ENCODE measurements around the gene CREB5.

Gene CREB5

DNA sequence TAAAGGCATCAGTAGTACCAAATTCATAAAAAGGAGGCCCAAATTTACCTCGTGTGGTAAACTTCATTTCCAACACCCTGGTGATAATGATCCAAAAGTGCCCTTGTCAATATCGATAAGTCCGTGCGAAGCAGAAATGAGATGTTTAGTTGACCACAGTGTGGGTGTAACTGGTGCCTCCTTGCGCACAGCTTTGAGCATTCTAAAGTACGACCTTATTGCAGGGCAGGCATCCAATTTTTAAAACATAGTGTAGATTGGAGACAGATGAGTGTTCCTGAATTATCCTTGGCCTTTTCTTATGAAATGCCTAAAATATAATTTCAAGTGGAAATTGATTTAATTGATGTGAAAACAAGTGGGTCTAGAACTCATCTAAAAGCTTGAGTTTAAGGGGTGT lies 297.4 kb downstream of the CREB5 start:
- DNase-seq (ENCODE audit: low read depth) = no peak

DNA sequence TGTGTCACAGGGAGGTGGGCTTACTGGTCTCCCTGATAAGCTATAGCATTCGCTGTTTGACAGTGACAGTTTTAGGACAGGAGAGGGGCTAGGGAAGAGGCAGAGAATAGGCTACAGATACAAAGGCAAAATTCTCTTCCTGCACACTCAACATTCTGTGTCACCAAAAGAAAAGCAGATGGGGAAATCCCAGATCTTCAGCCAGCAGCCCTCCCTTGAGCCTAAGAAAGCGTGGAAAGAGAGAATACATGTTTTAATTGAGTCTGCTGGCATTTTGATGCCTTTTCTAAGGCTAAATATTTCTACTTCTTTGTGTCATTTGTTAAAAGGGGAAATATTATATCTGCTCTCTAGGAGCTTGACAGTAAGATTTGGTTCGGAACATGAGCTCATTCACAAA lies 298.8 kb downstream of the CREB5 start:
- no peak for DNase-seq (ENCODE audit: low read depth)

DNA sequence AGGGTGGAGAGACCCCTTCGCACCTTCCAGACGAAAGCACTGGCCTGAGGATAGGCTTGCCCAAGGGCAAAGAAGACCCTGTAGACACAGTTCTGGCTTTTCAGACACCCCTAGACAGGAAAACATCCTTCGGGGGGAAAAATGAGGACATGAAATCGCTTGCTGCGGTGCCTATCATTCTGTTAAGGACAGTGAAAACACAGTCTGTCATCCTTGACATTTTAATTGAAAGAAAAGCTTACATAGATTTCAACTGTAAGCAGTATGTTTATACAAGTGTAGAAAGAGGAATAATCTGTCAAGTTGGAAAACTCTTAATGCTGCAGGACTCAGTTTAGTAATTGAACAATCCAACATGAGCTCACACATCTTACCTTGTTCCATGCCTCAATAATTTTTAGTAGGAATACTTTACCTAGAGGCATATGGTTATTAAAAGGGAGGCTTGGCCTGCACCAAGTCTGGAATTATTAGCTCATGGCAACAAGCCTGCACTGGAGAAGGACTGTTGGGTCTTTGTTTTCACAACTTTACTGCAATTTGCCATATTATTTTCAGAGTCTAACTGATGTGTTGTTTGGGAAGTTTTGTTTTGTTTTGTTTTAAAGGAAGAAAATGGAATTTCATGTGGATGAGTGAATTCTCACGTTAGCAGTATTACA lies 302.3 kb downstream of the CREB5 start:
- DNase-seq (ENCODE audit: low read depth) = no peak

DNA sequence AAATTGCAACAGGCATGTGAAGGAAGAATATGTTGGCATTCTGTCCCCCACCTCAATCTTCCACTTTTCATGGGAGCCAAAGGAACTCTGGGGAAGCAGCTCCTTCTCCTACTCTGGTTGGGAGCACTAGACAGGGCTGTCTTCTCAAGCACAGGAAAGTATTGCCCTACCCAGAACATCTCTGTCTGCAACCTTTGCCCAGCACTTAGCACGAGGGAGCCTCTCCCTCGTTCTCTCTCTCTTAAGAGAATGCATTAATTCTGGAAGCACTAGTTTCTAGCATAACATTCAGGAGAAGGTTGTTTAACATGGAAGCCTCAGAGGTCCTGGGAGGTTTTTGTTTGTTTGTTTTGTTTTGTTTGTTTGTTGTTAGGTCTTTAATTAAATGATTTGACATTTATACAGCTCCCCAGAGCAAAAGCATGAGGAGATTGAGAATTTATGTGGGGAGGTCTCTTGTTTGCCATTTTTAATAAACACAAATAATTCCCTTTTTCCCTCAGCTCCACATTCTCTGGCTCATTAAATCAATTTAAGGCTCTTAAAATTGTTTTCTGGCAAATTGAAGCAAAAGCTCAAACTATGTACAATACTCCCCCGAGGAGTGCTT lies 305.2 kb downstream of the CREB5 start:
- DNase-seq (ENCODE audit: low read depth) = no peak

DNA sequence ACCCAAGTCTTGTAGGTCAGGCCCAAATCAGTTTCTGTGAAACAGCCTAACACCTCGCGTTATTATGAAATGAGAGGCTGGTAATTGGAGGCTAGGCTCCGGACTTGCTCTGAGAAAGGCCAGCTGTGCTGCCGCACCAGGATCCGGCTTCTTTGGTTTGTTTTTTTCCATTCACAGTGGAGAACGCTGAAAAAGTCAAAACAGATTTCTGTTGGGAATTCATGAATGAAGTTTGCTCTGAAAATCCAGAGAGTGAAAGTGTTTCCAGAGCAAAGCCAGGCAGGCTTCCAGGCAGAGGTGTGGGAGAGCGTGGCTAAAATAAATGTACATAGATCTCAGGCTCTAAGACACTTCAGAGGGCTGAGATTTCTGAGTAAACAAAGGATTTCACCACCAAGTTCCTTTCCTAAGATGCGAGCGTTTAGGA lies 305.8 kb downstream of the CREB5 start:
- DNase-seq (ENCODE audit: low read depth) = no peak

DNA sequence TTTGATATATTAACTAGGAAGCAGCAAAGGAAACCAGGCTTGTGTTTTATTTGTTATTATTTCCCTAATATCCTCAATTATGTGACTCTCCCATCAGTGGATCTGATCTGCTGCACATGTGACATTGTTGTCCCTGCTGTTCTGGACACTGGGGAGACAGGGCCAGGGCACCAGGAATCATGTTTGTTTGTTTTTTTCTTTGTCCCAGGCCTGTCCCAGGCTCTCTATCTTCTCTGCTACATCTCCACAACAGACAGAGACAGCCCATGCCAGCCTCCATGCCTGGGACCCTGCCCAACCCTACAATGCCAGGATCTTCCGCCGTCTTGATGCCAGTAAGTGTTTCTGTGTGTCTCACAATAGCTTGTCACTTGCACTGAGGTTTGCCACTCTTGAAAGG lies 306.2 kb downstream of the CREB5 start:
- DNase-seq (ENCODE audit: low read depth) = no peak

DNA sequence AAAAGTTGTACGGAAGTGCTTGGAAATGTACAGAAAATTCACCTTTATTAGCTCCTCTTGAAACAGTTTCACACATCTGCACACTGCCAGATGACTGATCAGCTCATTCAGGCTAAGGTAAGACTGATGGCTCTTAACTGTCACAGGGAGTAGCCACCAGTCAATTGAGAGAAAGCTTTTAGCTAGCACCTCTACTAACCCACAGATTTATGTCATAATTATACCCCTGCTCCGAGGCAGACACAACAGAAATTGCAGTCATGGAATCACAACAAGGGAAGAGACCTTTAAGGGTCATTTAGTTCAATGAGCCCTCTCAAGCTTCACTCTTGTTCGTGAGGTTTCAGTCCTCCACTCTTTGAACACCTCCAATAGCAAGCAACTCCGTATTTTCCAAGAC lies 310.4 kb downstream of the CREB5 start:
- DNase-seq (ENCODE audit: low read depth) = no peak

DNA sequence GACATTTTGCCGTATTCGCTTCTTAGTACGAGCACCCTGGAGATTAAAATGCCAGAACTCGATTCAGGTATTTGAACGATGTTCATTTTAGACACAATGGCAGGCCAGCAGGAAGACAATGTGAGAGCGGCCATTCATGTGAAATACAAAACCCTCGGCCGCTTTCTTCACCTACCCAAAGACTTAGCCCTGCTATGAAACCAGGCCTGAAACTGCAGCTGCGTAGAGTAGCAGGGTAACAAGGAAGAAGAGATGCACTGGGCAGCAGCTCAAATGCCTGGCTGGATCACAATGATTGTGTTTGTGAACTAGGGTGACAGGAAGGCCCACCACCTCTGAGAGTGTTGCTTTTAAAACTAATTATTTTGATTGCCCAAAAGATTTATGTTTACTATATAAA lies 311.0 kb downstream of the CREB5 start:
- no peak for DNase-seq (ENCODE audit: low read depth)

DNA sequence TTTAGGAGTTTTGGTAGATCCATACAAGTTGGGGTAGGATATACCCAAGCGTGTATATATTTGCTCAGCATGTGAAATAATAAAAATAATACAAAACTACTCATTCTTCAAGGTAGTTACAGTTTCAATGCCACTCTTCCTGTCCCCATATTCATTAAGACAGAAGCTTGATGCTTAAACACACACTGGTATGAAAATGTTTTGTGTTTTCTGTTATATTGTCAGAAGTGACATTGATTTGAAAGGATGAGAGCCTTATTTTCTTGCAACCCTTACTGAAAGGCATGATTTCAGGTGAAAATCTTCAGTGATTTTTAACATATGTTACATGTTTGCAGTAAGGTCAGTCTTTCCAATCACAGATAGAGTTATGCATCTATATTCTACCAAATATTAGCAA lies 312.2 kb downstream of the CREB5 start:
- DNase-seq (ENCODE audit: low read depth) = no peak

DNA sequence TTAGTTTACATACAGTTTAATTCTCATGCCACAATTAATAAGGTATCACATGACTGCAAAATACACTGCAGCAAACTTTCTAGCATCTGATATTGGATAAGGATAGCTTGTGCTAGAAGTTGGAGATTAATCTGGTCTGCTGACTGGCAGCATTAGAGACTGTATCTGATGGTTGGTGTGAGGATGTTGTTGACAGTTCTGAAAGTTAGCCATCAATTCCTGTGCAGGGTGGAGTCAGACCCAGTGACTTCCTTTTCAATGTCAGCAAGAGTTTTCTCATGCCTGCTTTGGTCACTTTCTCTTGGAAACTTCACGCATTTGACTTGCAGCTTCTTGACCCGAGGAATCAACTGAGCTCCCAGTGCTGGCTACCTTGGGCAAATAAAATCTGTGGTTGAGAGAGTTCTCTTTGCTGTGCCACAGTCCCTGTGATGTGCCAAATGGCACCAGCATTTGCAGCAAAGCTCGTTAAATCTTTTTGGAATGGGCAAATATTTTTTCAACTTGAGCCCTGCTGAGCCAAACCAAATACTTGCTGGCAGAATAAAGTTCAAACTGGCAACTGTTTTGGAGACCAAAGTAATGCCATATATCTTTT lies 312.8 kb downstream of the CREB5 start:
- DNase-seq (ENCODE audit: low read depth) = no peak

DNA sequence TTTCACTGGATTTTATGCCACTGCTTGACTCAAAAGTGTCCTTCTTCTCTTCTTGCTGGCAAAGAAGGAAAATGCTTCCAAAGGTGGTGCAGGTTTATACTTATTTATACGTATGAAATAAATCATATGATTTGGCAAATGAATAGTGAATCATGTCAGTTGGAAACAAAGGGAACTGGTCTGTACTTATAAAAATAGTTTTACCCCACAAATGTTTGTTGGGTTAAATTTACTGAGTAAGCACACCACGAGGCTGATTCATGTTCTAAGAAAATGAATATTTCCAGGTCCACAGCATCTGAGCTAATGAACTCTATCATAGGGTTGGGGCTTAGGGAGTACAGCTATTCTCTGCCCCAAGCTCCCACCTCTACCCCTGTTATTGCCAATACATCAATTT lies 313.6 kb downstream of the CREB5 start:
- DNase-seq (ENCODE audit: low read depth) = no peak

DNA sequence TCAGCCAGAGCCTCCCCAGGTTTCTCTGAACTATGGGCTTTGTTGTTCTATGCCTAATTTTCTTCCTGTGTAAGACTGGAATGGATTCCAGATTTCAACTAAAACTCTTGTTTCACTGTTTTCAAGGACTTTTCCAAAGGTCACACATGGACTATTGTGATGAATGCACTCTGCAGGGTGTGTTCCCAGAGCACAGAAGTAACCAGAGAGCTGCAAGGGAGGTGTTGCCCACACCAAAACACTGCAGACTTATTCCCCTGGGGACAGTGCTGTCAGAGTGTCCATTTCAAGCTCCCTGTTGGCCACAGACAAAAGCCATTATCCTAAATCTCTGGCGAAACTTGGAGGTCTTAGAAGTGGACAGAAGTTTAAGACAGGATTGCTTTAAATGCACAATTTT lies 314.2 kb downstream of the CREB5 start:
- DNase-seq (ENCODE audit: low read depth) = no peak

DNA sequence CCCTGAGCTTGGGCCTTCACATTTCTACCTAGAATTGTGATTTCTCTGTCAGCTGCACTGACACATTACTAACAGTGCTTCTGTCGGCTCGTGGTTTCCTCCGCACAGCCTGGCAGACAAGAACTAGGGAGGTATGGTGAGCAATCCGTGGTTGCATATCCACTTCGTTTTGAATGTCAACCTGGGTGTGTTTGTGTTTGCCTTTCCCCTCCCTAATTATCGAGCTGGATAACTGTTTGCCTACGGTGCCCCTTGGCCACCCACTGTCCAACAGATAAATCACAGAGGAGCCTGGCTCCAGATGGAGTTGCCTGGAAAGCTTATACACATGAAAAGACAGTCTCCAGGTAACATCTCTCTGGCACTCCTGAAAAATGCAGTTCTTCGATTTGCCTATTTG lies 317.0 kb downstream of the CREB5 start:
- DNase-seq (ENCODE audit: low read depth) = no peak

DNA sequence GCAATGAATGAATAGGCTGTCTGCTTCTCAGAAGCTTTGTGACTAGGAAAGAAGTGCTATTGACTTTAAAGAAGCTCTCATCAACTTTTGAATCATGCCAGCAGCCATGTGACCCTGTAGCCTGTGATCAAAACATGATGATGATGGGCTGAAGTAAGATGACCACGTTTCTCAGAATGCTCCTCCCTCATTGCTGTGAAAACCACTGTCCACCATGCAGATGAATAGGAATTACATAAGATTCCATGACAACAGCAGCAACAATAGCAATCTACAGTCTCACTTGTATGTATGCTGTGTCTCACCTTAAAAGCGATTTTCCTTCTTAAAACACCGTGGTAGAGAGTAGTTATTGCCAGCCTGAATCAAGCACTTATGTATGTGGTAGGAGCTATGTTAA lies 317.4 kb downstream of the CREB5 start:
- DNase-seq (ENCODE audit: low read depth) = no peak

DNA sequence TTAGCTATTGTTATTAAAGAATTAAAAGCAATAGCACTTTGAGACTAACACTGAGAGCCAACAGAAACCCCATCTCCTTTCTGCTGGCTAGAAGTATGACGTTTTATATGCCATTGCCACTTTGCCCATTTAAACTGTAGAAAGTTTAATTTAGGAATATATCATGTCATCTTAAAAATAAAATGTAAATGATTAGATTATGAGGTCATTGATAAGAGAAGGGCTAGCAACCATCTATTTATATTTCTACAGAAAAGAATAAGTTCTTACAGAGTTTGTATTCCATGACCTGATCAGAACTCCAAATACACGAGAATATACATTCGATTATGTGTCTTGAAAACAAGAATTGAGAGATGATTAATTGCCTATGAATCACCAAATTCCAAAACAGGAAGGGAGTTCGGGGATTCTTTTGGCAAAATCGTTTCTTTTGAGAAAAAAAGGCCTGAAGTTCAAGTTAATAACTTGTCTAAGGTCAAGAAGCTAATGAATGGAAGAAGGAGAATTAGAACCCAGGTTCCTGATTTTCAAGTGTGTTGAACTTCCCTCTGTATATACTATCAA lies 318.9 kb downstream of the CREB5 start:
- no peak for DNase-seq (ENCODE audit: low read depth)

DNA sequence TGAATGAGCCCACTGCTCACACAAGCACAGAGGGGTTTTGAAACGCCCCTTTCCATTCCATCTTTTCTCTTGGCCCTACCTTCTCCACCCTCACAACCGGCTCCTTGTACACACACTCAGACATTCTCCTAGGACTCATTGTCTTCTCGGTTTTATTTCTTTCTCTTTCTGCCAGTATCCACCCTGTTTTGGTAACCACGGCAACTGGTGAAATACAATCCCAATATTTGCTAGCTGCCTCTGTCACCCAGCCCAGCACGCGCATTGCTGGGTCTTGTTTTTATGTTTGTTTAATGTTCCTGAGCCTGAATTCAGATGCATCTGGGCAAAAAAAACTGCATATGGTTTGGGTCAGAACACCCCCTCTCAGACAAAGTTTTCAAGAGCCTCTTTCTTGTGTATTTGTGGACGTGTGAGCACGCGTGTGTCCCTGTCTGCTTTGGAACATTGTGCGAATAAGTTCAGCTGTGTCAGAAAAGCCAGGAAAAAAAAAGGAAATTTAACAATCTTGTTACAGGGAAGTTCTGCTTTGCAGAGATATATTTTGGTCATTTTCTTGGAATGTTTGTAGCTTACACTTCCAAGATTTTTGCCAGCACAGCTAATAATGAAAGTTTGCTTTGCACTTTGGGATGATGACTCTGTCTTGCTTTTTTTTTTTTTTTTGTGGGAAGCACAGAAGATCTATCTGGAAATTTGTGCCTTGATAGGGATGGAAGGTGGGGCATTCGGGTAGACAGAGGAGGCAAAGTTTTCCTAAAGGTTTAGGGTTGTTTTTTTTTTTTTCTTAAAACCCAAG lies 320.0 kb downstream of the CREB5 start:
- no peak for DNase-seq (ENCODE audit: low read depth)

DNA sequence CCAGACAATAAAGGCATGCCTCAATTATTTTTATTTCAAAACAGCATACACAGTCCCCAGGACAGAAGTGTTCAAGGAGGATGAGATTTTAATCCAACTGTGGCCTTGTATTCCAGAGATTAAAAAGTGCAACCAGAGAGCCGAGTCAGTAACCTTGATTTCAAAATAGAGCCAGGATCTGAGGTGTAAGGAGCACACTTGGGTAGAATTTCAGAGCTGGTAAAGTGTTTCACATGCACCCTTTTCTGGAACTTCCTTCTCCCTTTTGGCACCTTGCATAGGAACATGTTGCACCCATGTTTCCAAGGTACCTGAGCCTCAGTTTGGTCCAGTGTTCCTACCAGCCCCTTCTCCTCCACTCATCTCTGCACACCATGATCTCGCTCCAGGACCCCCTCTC lies 320.7 kb downstream of the CREB5 start:
- DNase-seq (ENCODE audit: low read depth) = no peak

DNA sequence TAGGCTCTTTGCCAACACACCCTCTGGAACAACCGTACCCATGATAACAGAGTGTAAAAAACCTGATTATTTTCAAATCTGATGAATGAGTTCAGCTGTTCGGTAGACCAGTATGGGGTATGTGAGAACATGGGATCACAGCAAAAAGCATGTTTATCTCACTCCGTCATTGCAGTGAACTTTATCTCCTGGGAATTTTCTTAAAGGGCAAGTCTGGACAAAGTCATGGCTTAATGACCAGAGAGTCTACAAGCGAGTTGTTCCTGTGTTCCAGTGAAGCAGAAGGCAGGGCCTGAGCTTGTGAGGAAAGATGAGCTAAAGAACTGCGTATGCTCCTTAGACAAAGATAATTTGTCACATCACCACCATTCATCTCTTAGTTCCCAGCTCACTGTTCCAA lies 326.1 kb downstream of the CREB5 start:
- no peak for DNase-seq (ENCODE audit: low read depth)

DNA sequence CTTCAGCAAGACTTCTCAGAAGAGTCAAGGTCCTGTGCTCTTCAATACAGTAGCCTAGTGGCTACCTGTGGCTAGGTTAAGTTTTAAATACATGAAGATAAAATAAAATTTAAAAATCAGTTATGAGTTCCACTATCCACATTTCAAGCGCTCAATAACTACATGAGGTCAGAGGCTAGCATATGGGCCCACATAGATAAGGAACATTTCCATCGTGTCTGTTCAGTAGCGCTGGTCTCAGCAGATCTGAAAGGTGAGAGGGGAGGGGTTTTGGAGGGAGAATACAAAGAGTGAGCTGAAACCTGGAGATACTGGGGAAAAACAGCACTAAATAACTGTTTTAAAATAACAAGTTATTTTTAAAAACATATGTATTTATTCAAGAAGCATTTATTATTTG lies 326.8 kb downstream of the CREB5 start:
- DNase-seq (ENCODE audit: low read depth) = no peak

DNA sequence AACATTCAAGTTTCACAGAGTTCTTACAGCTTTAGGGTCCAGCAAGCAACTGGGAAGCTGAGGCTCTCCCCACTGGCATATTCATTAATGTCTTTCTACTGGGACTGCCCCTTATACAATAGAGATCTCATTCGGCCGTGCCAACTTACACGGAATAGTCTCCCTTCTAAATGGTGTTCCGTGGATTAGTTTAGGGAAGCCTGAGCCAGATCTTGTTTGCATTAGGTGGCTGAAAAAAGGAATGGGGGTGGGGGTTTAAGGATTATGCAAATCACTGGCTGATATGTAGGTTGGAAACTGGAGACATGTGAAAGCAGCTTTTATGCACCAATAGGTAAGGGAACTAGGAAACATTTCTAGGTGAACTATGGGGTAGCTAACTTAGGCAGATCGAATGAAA lies 327.5 kb downstream of the CREB5 start:
- DNase-seq (ENCODE audit: low read depth) = no peak

DNA sequence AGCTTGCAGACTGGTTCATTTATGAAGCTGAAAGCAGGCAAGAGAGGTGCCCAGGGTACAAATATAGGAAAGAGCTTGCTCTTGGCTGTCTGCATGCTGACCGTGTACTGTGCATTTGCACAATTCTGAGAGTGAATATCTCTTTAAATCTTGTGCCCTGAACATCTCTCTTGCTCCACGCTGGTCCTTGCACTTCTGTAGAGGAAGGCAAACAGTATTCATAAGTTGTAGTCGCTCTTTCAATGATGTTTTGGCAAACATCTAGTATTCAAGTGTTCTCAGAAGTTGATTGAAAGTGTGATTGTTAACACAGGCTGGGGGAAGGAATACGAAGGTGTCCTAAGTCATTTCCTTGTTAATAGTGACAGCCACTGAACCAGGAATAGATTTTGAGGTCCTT lies 332.6 kb downstream of the CREB5 start:
- DNase-seq (ENCODE audit: low read depth) = no peak

DNA sequence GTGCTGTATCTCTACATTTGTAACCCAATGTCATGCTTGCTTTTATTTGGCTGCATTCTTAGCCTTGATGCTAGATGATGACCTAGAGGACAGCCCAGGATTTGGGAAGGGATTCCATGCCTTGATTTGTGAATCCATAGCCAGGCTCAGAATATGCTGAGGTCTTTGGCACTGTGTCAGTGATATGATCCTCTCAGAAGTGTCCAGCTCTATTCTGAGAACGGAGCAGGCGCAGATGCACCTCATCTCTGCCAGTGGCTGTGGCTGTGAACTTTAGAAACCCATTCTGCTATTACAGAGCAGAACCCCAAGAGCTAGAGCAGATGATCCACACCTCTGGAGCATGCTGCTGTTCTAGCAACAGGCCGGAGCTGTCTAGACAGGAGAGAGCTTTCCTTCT lies 333.0 kb downstream of the CREB5 start:
- DNase-seq (ENCODE audit: low read depth) = no peak

DNA sequence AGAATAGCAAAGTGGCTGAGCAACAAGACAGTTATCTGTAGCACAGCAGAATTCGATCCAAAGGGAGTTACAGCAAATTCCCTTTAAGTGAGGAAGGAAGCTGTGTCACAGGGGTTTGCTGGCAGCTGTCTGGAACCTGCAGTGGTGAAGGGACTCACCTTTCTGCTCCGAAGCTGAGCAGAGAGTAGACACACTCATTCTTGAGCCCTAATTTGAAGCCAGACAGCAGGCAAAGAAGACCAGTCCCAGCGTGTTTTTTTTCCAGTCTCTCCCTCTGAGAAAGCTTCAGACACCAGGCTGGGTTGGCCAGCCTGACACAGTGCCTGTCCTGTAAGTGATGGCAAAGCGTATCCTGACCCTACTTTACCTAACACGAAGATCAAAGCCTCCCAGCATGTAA lies 335.1 kb downstream of the CREB5 start:
- DNase-seq (ENCODE audit: low read depth) = no peak

All from stimulated activated CD8-positive, alpha-beta memory T cell treated with anti-CD3 and anti-CD28 coated beads, Interleukin-7, amount 100 ng/mL, for 24 hours (primary cell).